Camera-type eye (tissue), 1 donor: ENCODE results near the gene UGT1A4. TPM values are rescaled to one million over a fixed set of nuclear protein-coding genes. Genes with fewer than 3 reads are reported as not detected.

Source experiments
- total RNA-seq: library from RNA; depleted of rRNA; stranded (reverse); fragments of >200 nt; gene quantifications from one replicate; pipeline ENCODE4 v1.2.3, GENCODE V29; 2014

The UGT1A4 gene
- total RNA-seq, result not detected

GRCh38 chr2:233718552-233718951, at the start of gene UGT1A4:
Gene UGT1A4, plus strand, starts transcription at chr2:233718736. Its CDS starts 85 bp downstream, at chr2:233718821.

DNA sequence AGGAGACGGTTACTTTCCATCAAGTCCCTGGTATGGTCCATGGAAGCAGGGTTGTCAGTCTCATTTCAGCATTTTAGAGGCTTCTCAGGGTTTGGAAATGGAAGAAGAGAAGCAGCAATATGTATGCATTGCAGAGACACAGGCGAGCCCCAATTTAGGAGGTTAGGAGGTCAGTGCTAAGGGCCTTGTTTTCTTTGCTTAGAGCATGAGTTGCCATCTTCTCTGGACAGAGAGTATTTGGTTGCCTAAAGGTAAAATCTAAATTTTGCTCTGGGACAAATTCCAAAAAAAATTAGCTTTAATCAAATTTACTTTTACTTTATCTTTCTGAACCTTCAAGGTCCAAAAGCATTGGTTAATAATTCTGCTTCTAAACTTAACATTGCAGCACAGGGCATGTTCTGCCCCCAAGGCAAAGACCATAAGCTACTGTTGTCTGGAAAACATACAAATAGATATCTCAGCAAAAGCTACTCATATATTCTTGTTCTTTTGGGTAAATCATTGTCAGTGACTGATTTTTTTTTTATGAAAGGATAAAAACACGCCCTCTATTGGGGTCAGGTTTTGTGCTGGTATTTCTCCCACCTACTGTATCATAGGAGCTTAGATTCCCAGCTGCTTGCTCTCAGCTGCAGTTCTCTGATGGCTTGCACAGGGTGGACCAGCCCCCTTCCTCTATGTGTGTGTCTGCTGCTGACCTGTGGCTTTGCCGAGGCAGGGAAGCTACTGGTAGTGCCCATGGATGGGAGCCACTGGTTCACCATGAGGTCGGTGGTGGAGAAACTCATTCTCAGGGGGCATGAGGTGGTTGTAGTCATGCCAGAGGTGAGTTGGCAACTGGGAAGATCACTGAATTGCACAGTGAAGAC, 47.0 kb upstream of the UGT1A4 start, which contains the start of gene UGT1A9:
Gene UGT1A9, plus strand, starts transcription at position 609 of the 872 bp plus-strand sequence. Its CDS starts 37 bp downstream, at position 646.

DNA sequence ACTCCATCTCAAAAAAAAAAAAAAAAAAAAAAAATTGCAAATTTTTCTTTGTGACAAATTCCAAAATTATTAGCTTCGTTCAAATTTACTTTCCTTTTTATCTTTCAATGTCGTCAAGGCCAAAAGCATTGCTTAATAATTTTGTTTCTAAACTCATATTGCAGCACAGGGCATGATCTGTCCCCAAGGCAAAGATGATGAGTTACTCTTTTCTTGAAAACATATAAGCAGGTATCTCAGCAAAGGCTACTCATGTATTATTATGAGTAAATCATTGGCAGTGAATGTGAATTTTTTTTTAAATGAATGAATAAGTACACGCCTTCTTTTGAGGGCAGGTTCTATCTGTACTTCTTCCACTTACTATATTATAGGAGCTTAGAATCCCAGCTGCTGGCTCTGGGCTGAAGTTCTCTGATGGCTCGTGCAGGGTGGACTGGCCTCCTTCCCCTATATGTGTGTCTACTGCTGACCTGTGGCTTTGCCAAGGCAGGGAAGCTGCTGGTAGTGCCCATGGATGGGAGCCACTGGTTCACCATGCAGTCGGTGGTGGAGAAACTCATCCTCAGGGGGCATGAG, 36.9 kb upstream of the UGT1A4 start, which contains the start of gene UGT1A7:
Gene UGT1A7, plus strand, starts transcription at position 381 of the 579 bp plus-strand sequence. Its CDS starts 37 bp downstream, at position 418.

DNA sequence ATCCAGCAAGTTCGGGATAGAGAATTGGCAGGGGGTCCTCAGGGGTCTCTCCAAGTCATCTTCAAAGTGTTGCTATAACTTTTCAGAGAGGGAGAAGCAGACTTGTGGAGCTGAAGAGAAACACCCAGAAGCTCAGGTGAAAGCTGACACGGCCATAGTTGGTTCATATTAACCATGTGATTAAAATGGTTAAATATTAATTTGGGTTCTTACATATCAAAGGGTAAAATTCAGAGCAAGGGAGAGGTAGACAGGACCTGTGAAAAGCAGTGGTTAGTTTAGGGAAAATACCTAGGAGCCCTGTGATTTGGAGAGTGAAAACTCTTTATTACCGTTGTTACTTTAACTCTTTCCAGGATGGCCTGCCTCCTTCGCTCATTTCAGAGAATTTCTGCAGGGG, 25.9 kb upstream of the UGT1A4 start, which contains the start of gene UGT1A6:
Gene UGT1A6, plus strand, starts transcription at position 243 of the 400 bp plus-strand sequence. Its CDS starts 115 bp downstream, at position 358.

DNA sequence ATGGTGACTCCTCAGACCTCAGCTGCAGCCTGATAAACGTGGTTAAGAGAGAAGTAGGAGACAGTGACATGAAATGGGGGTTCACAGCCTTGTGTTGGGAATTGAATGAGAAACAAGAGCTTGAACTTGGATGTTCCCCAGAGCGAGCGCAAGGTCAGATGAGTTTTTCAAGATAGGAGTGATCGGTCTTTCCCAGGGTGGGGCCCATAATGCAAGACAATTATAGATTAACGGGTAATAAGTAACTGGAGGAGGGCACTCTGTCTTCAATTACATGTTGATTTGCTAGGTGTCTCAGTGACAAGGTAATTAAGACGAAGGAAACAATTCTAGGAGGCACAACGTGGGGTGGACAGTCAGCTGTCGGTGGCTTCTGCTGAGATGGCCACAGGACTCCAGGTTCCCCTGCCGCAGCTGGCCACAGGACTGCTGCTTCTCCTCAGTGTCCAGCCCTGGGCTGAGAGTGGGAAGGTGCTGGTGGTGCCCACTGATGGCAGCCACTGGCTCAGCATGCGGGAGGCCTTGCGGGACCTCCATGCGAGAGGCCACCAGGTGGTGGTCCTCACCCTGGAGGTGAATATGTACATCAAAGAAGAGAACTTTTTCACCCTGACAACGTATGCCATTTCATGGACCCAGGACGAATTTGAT, 5.8 kb upstream of the UGT1A4 start, which contains the start of gene UGT1A5:
Gene UGT1A5, plus strand, starts transcription at position 297 of the 651 bp plus-strand sequence. Its CDS starts 85 bp downstream, at position 382.

GRCh38 chr2:233728723-233729301, 10.3 kb downstream of the UGT1A4 start, which contains the start of gene UGT1A3:
Gene UGT1A3, plus strand, starts transcription at chr2:233729042. Its CDS starts 85 bp downstream, at chr2:233729127.

DNA sequence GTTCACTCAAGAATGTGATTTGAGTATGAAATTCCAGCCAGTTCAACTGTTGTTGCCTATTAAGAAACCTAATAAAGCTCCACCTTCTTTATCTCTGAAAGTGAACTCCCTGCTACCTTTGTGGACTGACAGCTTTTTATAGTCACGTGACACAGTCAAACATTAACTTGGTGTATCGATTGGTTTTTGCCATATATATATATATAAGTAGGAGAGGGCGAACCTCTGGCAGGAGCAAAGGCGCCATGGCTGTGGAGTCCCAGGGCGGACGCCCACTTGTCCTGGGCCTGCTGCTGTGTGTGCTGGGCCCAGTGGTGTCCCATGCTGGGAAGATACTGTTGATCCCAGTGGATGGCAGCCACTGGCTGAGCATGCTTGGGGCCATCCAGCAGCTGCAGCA, 41.5 kb downstream of the UGT1A4 start, which contains the start of gene UGT1A1:
Gene UGT1A1, plus strand, starts transcription at position 228 of the 400 bp plus-strand sequence. Its CDS starts 18 bp downstream, at position 246.

DNA sequence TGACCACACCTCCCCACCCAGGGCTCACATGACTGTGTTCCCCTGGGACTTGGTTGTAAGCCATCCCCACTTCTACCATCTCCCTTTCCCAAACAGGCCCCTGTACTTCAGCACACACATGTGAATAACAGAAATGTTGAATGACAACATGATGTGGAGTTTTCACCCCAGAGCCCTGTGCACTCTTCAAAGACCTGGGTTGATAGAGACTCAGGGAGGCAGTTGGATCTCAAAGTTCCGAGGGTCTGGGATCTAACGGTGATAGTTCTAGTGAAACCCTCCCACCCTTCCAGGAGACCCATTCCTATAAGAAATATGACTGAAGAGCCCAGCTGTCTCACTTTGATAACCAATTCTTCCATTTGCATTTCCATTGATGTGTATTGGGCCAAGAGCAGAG, 59.5 kb downstream of the UGT1A4 start, which contains the start of gene MROH2A:
Gene MROH2A, plus strand, starts transcription at position 301 of the 400 bp plus-strand sequence. CDS start 1,029 bp downstream, outside the sequence.

Other genes with a start within 250 kb of the UGT1A4 start
- 73.1 TPM for gene USP40, start 152.0 kb upstream of the UGT1A4 start, total RNA-seq
- not detected for gene UGT1A8, start 101.1 kb upstream of the UGT1A4 start, total RNA-seq
- gene UGT1A10, start 82.3 kb upstream of the UGT1A4 start, total RNA-seq, result not detected
- gene UGT1A9, start 46.8 kb upstream of the UGT1A4 start, total RNA-seq, result not detected
- not detected for gene UGT1A7, start 36.8 kb upstream of the UGT1A4 start, total RNA-seq
- 0.55 TPM for gene UGT1A6, start 25.8 kb upstream of the UGT1A4 start, total RNA-seq
- gene UGT1A5, start 5.8 kb upstream of the UGT1A4 start, total RNA-seq, result 0.16 TPM
- gene UGT1A3, start 10.3 kb downstream of the UGT1A4 start, total RNA-seq, result not detected
- not detected for gene UGT1A1, start 41.5 kb downstream of the UGT1A4 start, total RNA-seq
- not detected for gene MROH2A, start 59.6 kb downstream of the UGT1A4 start, total RNA-seq
- 9.8 TPM for gene HJURP, start 135.8 kb downstream of the UGT1A4 start, total RNA-seq
- gene TRPM8, start 198.6 kb downstream of the UGT1A4 start, total RNA-seq, result 3.0 TPM